IMR-90 (cell line): ENCODE measurements around the gene PIP4K2B. TPM values are rescaled to one million over a fixed set of nuclear protein-coding genes. Genes with fewer than 3 reads are reported as not detected.

Experiments
- ATAC-seq: fragments of 200-7000 bp; cut with Tn5 transposase; 2 replicates; pipeline ENCODE4 v1.9.1; 2020; ENCODE audit warnings: low read depth, mild to moderate bottlenecking, moderate library complexity
- BruUV-seq: library from RNA; stranded (reverse); fragments of 400-500 nt; replicated peaks from 2 replicates; lab custom pipeline; 2021; lab: Mats Ljungman, UMichigan
- CTCF ChIA-PET: fragments of 300-600 bp; formaldehyde crosslinking; extraction: SDS; loops from one replicate; lab custom pipeline; 2021; ENCODE audit warnings: antibody characterized with exemption; lab: Yijun Ruan, JAX
- POLR2A ChIA-PET: fragments of 300-600 bp; sonication (Branson Sonifier 250); formaldehyde crosslinking; loops from one replicate; lab custom pipeline; 2022; ENCODE audit warnings: antibody characterized with exemption; ENCODE audit not compliant: unreplicated experiment; lab: Charles Lee
- DNase-seq: peaks from one replicate; pipeline ENCODE4 v3.0.0; 2013
- H2AFZ ChIP-seq: replicated peaks from 2 replicates; pipeline ENCODE3; 2013; ENCODE audit warnings: low read length, mild to moderate bottlenecking; ENCODE audit not compliant: poor library complexity
- H2AK5ac ChIP-seq: 2 replicates; pipeline ENCODE4 v1.6.1; 2013; ENCODE audit warnings: low read depth, low read length, inconsistent platforms
- H2AK9ac ChIP-seq: replicated peaks from 2 replicates; pipeline ENCODE3; 2013; ENCODE audit warnings: mild to moderate bottlenecking, low read depth, low read length, moderate library complexity; ENCODE audit not compliant: poor library complexity
- H2BK120ac ChIP-seq: 2 replicates; pipeline ENCODE4 v1.6.1; 2013; ENCODE audit warnings: low read depth, low read length, inconsistent platforms
- H2BK15ac ChIP-seq: 3 replicates; pipeline ENCODE4 v1.6.1; 2013; ENCODE audit warnings: low read depth, low read length, inconsistent platforms
- H2BK20ac ChIP-seq: 2 replicates; pipeline ENCODE4 v1.6.1; 2013; ENCODE audit warnings: low read depth, mild to moderate bottlenecking, inconsistent platforms, low read length, moderate library complexity
- H2BK5ac ChIP-seq: 2 replicates; pipeline ENCODE4 v1.6.1; 2013; ENCODE audit warnings: mild to moderate bottlenecking, low read depth, low read length, inconsistent platforms; ENCODE audit not compliant: poor library complexity, severe bottlenecking
- H3K14ac ChIP-seq: replicated peaks from 2 replicates; pipeline ENCODE4 v1.6.1; 2013; ENCODE audit warnings: low read depth, low read length, inconsistent platforms
- H3K18ac ChIP-seq: 2 replicates; pipeline ENCODE4 v1.6.1; 2013; ENCODE audit warnings: low read depth, low read length, control low read depth
- H3K23ac ChIP-seq: 2 replicates; pipeline ENCODE4 v1.6.1; 2013; ENCODE audit warnings: low read depth, low read length, inconsistent platforms
- H3K27ac ChIP-seq: 2 replicates; pipeline ENCODE4 v1.5.1; 2013; ENCODE audit warnings: mild to moderate bottlenecking, control low read depth, low read length; ENCODE audit not compliant: insufficient read depth
- H3K27me3 ChIP-seq: 2 replicates; pipeline ENCODE4 v1.6.1; 2013; ENCODE audit warnings: low read length; ENCODE audit not compliant: control insufficient read depth, insufficient read depth
- H3K36me3 ChIP-seq: 2 replicates; pipeline ENCODE4 v1.6.1; 2013; ENCODE audit warnings: low read length, mixed read lengths; ENCODE audit not compliant: control insufficient read depth, insufficient read depth
- H3K4ac ChIP-seq: 2 replicates; pipeline ENCODE4 v1.6.1; 2013; ENCODE audit warnings: low read depth, low read length, inconsistent platforms
- H3K4me1 ChIP-seq: 2 replicates; pipeline ENCODE4 v1.6.1; 2013; ENCODE audit warnings: low read length, mixed read lengths; ENCODE audit not compliant: control insufficient read depth, insufficient read depth
- H3K4me2 ChIP-seq: 2 replicates; pipeline ENCODE4 v1.6.1; 2013; ENCODE audit warnings: low read depth, mild to moderate bottlenecking, control low read depth, low read length, moderate library complexity
- H3K4me3 ChIP-seq: 2 replicates; pipeline ENCODE4 v1.5.1; 2013; ENCODE audit warnings: low read depth, mild to moderate bottlenecking, control low read depth, low read length, moderate library complexity; ENCODE audit not compliant: insufficient read depth
- H3K56ac ChIP-seq: 2 replicates; pipeline ENCODE4 v1.6.1; 2013; ENCODE audit warnings: low read length, inconsistent platforms; ENCODE audit not compliant: insufficient read depth; ENCODE audit errors: extremely low read depth
- H3K79me1 ChIP-seq, 2 experiments: 2 replicates each; pipeline ENCODE4 v1.6.1; 2013; ENCODE audit warnings: low read length in 2 of 2, inconsistent platforms in 1 of 2, low read depth in 1 of 2
- H3K9ac ChIP-seq: 2 replicates; pipeline ENCODE4 v1.6.1; 2013; ENCODE audit warnings: low read depth, low read length, control low read depth
- H3K9me1 ChIP-seq: 2 replicates; pipeline ENCODE4 v1.6.1; 2013; ENCODE audit warnings: low read length, inconsistent platforms; ENCODE audit not compliant: insufficient read depth
- H3K9me3 ChIP-seq: 2 replicates; pipeline ENCODE4 v1.6.1; 2013; ENCODE audit warnings: low read length; ENCODE audit not compliant: control insufficient read depth, insufficient read depth
- H4K20me1 ChIP-seq: 2 replicates; pipeline ENCODE4 v1.6.1; 2013; ENCODE audit warnings: low read length, inconsistent platforms; ENCODE audit not compliant: insufficient read depth
- H4K5ac ChIP-seq: 2 replicates; pipeline ENCODE4 v1.6.1; 2013; ENCODE audit warnings: mild to moderate bottlenecking, low read depth, low read length, control low read depth
- H4K8ac ChIP-seq, 2 experiments: 2 replicates each; pipeline ENCODE4 v1.6.1; 2013; ENCODE audit warnings: low read depth in 2 of 2, low read length in 2 of 2, control low read depth in 1 of 2, inconsistent platforms in 1 of 2
- H4K91ac ChIP-seq: 2 replicates; pipeline ENCODE4 v1.6.1; 2013; ENCODE audit warnings: low read depth, low read length, inconsistent platforms; ENCODE audit not compliant: insufficient read depth
- BHLHE40 ChIP-seq: fragments of 150-350 bp; IDR thresholded peaks from 2 replicates; pipeline ENCODE4 v1.6.1; 2016; ENCODE audit warnings: mild to moderate bottlenecking, low read depth, low read length
- CEBPB ChIP-seq: IDR thresholded peaks from 2 replicates; pipeline ENCODE4 v1.6.1; 2012; ENCODE audit warnings: low read depth, low read length, improper control_type of control experiment
- CHD1 ChIP-seq: IDR thresholded peaks from 2 replicates; pipeline ENCODE4 v1.6.1; 2012; ENCODE audit warnings: low read depth, low read length, improper control_type of control experiment
- CTCF ChIP-seq: conservative IDR thresholded peaks from 2 replicates; pipeline ENCODE4 v1.5.1; 2012; ENCODE audit warnings: mild to moderate bottlenecking, low read depth, low read length, improper control_type of control experiment
- ELK1 ChIP-seq: fragments of 150-350 bp; IDR thresholded peaks from 2 replicates; pipeline ENCODE4 v1.6.1; 2016; ENCODE audit warnings: low read depth, mild to moderate bottlenecking, low read length, moderate library complexity, borderline replicate concordance
- FOS ChIP-seq: fragments of 150-350 bp; IDR thresholded peaks from 2 replicates; pipeline ENCODE4 v1.6.1; 2016; ENCODE audit warnings: low read depth, low read length
- MAFK ChIP-seq: IDR thresholded peaks from 2 replicates; pipeline ENCODE4 v1.6.1; 2012; ENCODE audit warnings: low read depth, low read length, improper control_type of control experiment
- MAZ ChIP-seq: IDR thresholded peaks from 2 replicates; pipeline ENCODE4 v1.6.1; 2012; ENCODE audit warnings: low read depth, mild to moderate bottlenecking, low read length, improper control_type of control experiment, moderate library complexity, borderline replicate concordance
- MXI1 ChIP-seq: IDR thresholded peaks from 2 replicates; pipeline ENCODE4 v1.6.1; 2012; ENCODE audit warnings: low read depth, mild to moderate bottlenecking, low read length, moderate library complexity, borderline replicate concordance
- NFE2L2 ChIP-seq: fragments of 150-350 bp; IDR thresholded peaks from 2 replicates; pipeline ENCODE4 v1.6.1; 2016; ENCODE audit warnings: low read depth, mild to moderate bottlenecking, low read length
- POLR2A ChIP-seq: IDR thresholded peaks from 2 replicates; pipeline ENCODE4 v1.6.1; 2012; ENCODE audit warnings: mild to moderate bottlenecking, low read depth, low read length
- RAD21 ChIP-seq: IDR thresholded peaks from 2 replicates; pipeline ENCODE4 v1.6.1; 2012; ENCODE audit warnings: low read length, improper control_type of control experiment
- RCOR1 ChIP-seq: IDR thresholded peaks from 2 replicates; pipeline ENCODE4 v1.6.1; 2012; ENCODE audit warnings: mild to moderate bottlenecking, low read length, improper control_type of control experiment; ENCODE audit not compliant: insufficient replicate concordance
- RFX5 ChIP-seq: IDR thresholded peaks from 2 replicates; pipeline ENCODE4 v1.8.0; 2012; ENCODE audit warnings: low read depth, mild to moderate bottlenecking, low read length, moderate library complexity
- SMC3 ChIP-seq: fragments of 150-350 bp; IDR thresholded peaks from 2 replicates; pipeline ENCODE4 v1.6.1; 2016; ENCODE audit warnings: low read depth, mild to moderate bottlenecking, antibody characterized with exemption, low read length, moderate library complexity
- USF2 ChIP-seq: fragments of 150-350 bp; IDR thresholded peaks from 2 replicates; pipeline ENCODE4 v1.6.1; 2017; ENCODE audit warnings: mild to moderate bottlenecking, antibody characterized with exemption, low read length, low read depth
- WGBS, 2 experiments: methylation state at CpG; one replicate each; pipeline versions ENCODE4 v1.1.5 to v1.1.7; 2013; ENCODE audit warnings: missing lambda C conversion rate in 2 of 2; ENCODE audit not compliant: insufficient read length in 1 of 2; ENCODE audit errors: extremely low coverage in 2 of 2; 5-methylcytosine and 5-hydroxymethylcytosine counted together
- dilution Hi-C: fragments of 300-500 bp; cut with HindIII; formaldehyde crosslinking; loops from one replicate; pipeline ENCODE4 v1.14.3; 2018; ENCODE audit warnings: low sequenced_read_pairs; ENCODE audit not compliant: unreplicated experiment
- in situ Hi-C: fragments of 300-500 bp; cut with MboI; formaldehyde crosslinking; loops from 3 replicates; pipeline ENCODE4 v1.14.3; 2019; ENCODE audit warnings: low sequenced_read_pairs, inconsistent platforms, mixed read lengths
- intact Hi-C: fragments of 100-400 bp; cut with micrococcal nuclease; formaldehyde crosslinking; loops from 2 replicates; pipeline ENCODE4 v1.10.0; 2022
- polyA plus RNA-seq, 3 experiments: library from polyadenylated mRNA; depleted of rRNA; stranded (reverse); fragments of >200 nt; gene quantifications; 2 replicates each; pipeline ENCODE4 v1.2.3, GENCODE V29; 2012; ENCODE audit warnings: low replicate concordance in 1 of 3
- total RNA-seq: library from RNA; depleted of rRNA; stranded (reverse); fragments of >200 nt; gene quantifications from 2 replicates; pipeline ENCODE4 v1.2.3, GENCODE V29; 2012

Gene PIP4K2B
- total and polyA plus RNA-seq, 2 of the 4 experiments (the other 2 are of a cell fraction), result 40.0 to 40.2 TPM

DNA sequence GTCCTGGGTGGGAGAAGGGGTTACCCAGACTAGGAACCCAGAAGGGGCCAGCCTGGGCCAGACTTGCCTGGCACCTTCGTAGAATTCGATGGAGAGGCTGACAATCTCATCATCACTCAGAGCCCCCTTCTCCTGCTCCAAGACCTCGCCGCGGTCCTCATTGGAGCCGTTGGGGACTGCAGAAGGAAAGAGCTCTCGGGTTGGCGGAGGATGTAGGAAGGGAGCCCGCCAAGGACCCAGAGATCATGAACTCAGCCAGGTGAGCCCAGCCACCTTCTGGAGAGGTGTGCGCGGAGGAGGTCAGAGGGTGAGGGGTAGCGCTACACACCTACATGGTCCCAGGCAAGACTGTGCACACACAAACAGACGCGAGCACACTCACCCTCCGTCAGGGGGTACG lies 60.7 kb downstream of the PIP4K2B start:
- dilution Hi-C loops (no loop called here), intact Hi-C loops (no loop called here), in situ Hi-C loops (no loop called here)
- Histone ChIP-seq H2BK20ac (no peak overlapping the region), H3K4me1 (peaks cover 14% of the 10 kb centered on the region), H3K27ac (no peak overlapping the region), H4K20me1 (peaks cover 71% of the 10 kb centered on the region), H3K79me1 (peaks cover 15 to 74% of the 10 kb centered on the region in 2 experiments), H3K4me2 (no peak overlapping the region), H2BK15ac (no peak overlapping the region), H3K56ac (no peak overlapping the region), H3K9me1 (peaks cover 6% of the 10 kb centered on the region), H3K14ac (no peak overlapping the region), H3K9ac (no peak overlapping the region), H3K36me3 (peaks cover 47% of the 10 kb centered on the region), H2BK120ac (no peak overlapping the region), H2BK5ac (no peak overlapping the region), H2AK5ac (no peak overlapping the region), H2AK9ac (no peak overlapping the region), H3K27me3 (no peaks in the 10 kb centered on the region), H3K4ac (no peak overlapping the region), H4K91ac (no peak overlapping the region), H3K4me3 (no peak overlapping the region), H3K23ac (no peak overlapping the region), H3K9me3 (no peaks in the 10 kb centered on the region), H4K5ac (no peak overlapping the region), H4K8ac (no peak overlapping the region), H3K18ac (no peak overlapping the region), H2AFZ (no peak overlapping the region)
- CTCF ChIA-PET, result no interaction called here
- POLR2A ChIA-PET, result no interaction called here
- no TSS peak for BruUV-seq
- DNase-seq (no peak), ATAC-seq (no peak)
- TF ChIP-seq CEBPB (no peak), MXI1 (no peak), BHLHE40 (no peak), ELK1 (no peak), MAFK (no peak), SMC3 (no peak), CHD1 (no peak), POLR2A (no peak), USF2 (no peak), FOS (no peak), RCOR1 (no peak), MAZ (no peak), CTCF (no peak), RFX5 (no peak), NFE2L2 (no peak), RAD21 (no peak)
- WGBS, 2 experiments, result no CpG with 5 or more reads among the region's 16 CpGs
